KG1 (cell line): ENCODE data around the gene OR6C65.

Source experiments
- DNase-seq: peaks from one replicate; lab custom pipeline; 2025; lab: John Stamatoyannopoulos, UW

Gene OR6C65

GRCh38 chr12:55446326-55446725, 46.0 kb downstream of the OR6C65 start:
- no peak for DNase-seq

DNA sequence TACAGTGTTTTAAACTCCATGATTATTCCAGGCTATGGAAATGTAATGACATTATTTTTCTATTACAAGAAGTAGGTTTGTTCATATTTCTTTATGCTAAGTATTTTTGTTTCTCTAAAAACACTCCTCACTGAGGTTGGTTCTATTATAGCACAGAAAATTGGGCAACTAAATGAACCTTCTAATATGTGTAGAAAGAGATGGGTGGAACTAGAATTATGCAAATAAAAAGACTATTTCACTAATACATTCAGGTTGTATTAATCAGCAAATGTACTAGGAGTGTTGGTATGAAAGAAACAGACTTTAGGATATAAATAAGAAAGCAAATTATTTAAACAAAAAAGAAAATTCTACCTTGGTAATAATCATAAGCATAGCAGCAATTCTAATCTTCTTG, 48.5 kb downstream of the OR6C65 start:
- no peak for DNase-seq
